HCT116 (cell line): ENCODE data around the gene LMBR1. TPM values are rescaled to one million over a fixed set of nuclear protein-coding genes. Genes with fewer than 3 reads are reported as not detected.

Experiments used
- ATAC-seq: fragments of 200-7000 bp; cut with Tn5 transposase; 2 replicates; pipeline ENCODE4 v1.9.1; 2020; ENCODE audit warnings: mild to moderate bottlenecking, moderate library complexity
- BruUV-seq: library from RNA; stranded (reverse); fragments of 400-500 nt; replicated peaks from 2 replicates; lab custom pipeline; 2021; lab: Mats Ljungman, UMichigan
- CTCF ChIA-PET: fragments of 300-600 bp; sonication (Branson Sonifier 250); formaldehyde crosslinking; loops from one replicate; lab custom pipeline; 2021; ENCODE audit warnings: antibody characterized with exemption; lab: Charles Lee
- POLR2A ChIA-PET: fragments of 300-600, 350-600 bp; sonication (Branson Sonifier 250); formaldehyde crosslinking; loops from one replicate; lab custom pipeline; 2021; ENCODE audit warnings: antibody characterized with exemption; lab: Charles Lee
- RAD21 ChIA-PET, 2 experiments: fragments of 300-600 bp; sonication (Branson Sonifier 250); formaldehyde crosslinking; loops; one replicate each; lab custom pipeline; 2023; ENCODE audit warnings: low total read pairs in 2 of 2; ENCODE audit not compliant: uncharacterized antibody in 2 of 2, unreplicated experiment in 2 of 2, low non-redundant PET in 1 of 2; lab: Charles Lee
- DNase-seq: peaks from one replicate; pipeline ENCODE4 v3.0.0-alpha.2; 2010; ENCODE audit warnings: low read depth, low spot score
- H2AFZ ChIP-seq: fragments of 200-600 bp; shearing (Covaris generic), sonication (generic); 2 replicates; pipeline ENCODE4 v1.6.1; 2017; ENCODE audit warnings: low read depth, mixed run types, mixed read lengths, antibody characterized with exemption, low read length; ENCODE audit not compliant: poor library complexity, severe bottlenecking
- H3K27ac ChIP-seq: 2 replicates; pipeline ENCODE4 v1.5.1; 2012; ENCODE audit warnings: low read depth, low read length
- H3K27me3 ChIP-seq: fragments of 200-600 bp; sonication (generic); 2 replicates; pipeline ENCODE4 v1.6.1; 2016; ENCODE audit warnings: mixed run types, low read length, mixed read lengths; ENCODE audit not compliant: insufficient read depth
- H3K36me3 ChIP-seq, 2 experiments: fragments of 200-500 bp in 1 of 2; fragments of 200-600 bp in 1 of 2; sonication (Bioruptor generic) in 1 of 2; sonication (generic) in 1 of 2; 2 replicates each; pipeline versions ENCODE4 v1.5.1 to v1.6.1; 2014 to 2016; ENCODE audit warnings: low read length in 2 of 2, inconsistent platforms in 1 of 2, mixed read lengths in 1 of 2, mixed run types in 1 of 2; ENCODE audit not compliant: insufficient read depth in 2 of 2, control insufficient read depth in 1 of 2
- H3K4me1 ChIP-seq, 2 experiments: fragments of 200-600 bp in 1 of 2; sonication (generic) in 1 of 2; 2 replicates each; pipeline versions ENCODE4 v1.5.1 to v1.6.1; 2012 to 2017; ENCODE audit warnings: low read length in 2 of 2, inconsistent platforms in 1 of 2, mild to moderate bottlenecking in 1 of 2, mixed read lengths in 1 of 2, mixed run types in 1 of 2, moderate library complexity in 1 of 2; ENCODE audit not compliant: insufficient read depth in 2 of 2, control insufficient read depth in 1 of 2
- H3K4me2 ChIP-seq: fragments of 200-600 bp; sonication (generic); 2 replicates; pipeline ENCODE4 v1.6.1; 2017; ENCODE audit warnings: mixed run types, low read length, mixed read lengths
- H3K4me3 ChIP-seq, 2 experiments: fragments of 200-600 bp in 1 of 2; sonication (generic) in 1 of 2; replicated peaks in 1 of 2; 2 replicates each; pipeline ENCODE4 v1.5.1; 2011 to 2016; ENCODE audit warnings: low read length in 2 of 2, control low read depth in 1 of 2, low read depth in 1 of 2, mild to moderate bottlenecking in 1 of 2, mixed read lengths in 1 of 2, mixed run types in 1 of 2
- H3K79me2 ChIP-seq: fragments of 200-600 bp; sonication (generic); 2 replicates; pipeline ENCODE4 v1.6.1; 2017; ENCODE audit warnings: mild to moderate bottlenecking, mixed run types, low read length, moderate library complexity, mixed read lengths; ENCODE audit not compliant: insufficient read depth
- H3K9ac ChIP-seq: fragments of 200-600 bp; sonication (generic); 2 replicates; pipeline ENCODE4 v1.6.1; 2016; ENCODE audit warnings: low read length, mixed read lengths
- H3K9me2 ChIP-seq: fragments of 200-600 bp; sonication (generic), shearing (Covaris generic); 2 replicates; pipeline ENCODE4 v1.6.1; 2017; ENCODE audit warnings: mixed run types, mild to moderate bottlenecking, moderate library complexity; ENCODE audit not compliant: insufficient read depth
- H3K9me3 ChIP-seq, 2 experiments: fragments of 200-500 bp in 1 of 2; fragments of 200-600 bp in 1 of 2; sonication (Bioruptor generic) in 1 of 2; sonication (generic) in 1 of 2; 2 replicates each; pipeline ENCODE4 v1.6.1; 2014 to 2017; ENCODE audit warnings: low read length in 2 of 2, mixed read lengths in 2 of 2, inconsistent platforms in 1 of 2, low read depth in 1 of 2, mild to moderate bottlenecking in 1 of 2, mixed run types in 1 of 2, moderate library complexity in 1 of 2; ENCODE audit not compliant: control insufficient read depth in 1 of 2, insufficient read depth in 1 of 2
- H4K20me1 ChIP-seq: fragments of 200-600 bp; sonication (generic), shearing (Covaris generic); 2 replicates; pipeline ENCODE4 v1.6.1; 2017; ENCODE audit warnings: mixed run types, mild to moderate bottlenecking, moderate library complexity; ENCODE audit not compliant: insufficient read depth
- ATF3 ChIP-seq: IDR thresholded peaks from 2 replicates; pipeline ENCODE4 v1.6.1; 2012
- CBX3 ChIP-seq: IDR thresholded peaks from 2 replicates; pipeline ENCODE4 v1.6.1; 2012; ENCODE audit warnings: low read depth
- CTCF ChIP-seq, 3 experiments: fragments of 200-600 bp in 1 of 3; sonication (generic) in 1 of 3; IDR thresholded peaks in 2 of 3; conservative IDR thresholded peaks in 1 of 3; 2 replicates each; pipeline ENCODE4 v1.5.1; 2012 to 2017; ENCODE audit warnings: low read depth in 2 of 3, low read length in 2 of 3, antibody characterized with exemption in 1 of 3, borderline replicate concordance in 1 of 3, control low read depth in 1 of 3, mild to moderate bottlenecking in 1 of 3, mixed read lengths in 1 of 3, mixed run types in 1 of 3, moderate library complexity in 1 of 3; ENCODE audit not compliant: insufficient read depth in 1 of 3
- EGR1 ChIP-seq: IDR thresholded peaks from 2 replicates; pipeline ENCODE4 v1.6.1; 2012; ENCODE audit warnings: low read depth
- FOSL1 ChIP-seq: IDR thresholded peaks from 2 replicates; pipeline ENCODE4 v1.6.1; 2012; ENCODE audit warnings: low read depth
- POLR2A ChIP-seq: IDR thresholded peaks from 2 replicates; pipeline ENCODE4 v1.7.0; 2011; ENCODE audit warnings: borderline replicate concordance; ENCODE audit not compliant: insufficient read depth, insufficient read length; ENCODE audit errors: extremely low read depth
- REST ChIP-seq: IDR thresholded peaks from 2 replicates; pipeline ENCODE4 v1.6.1; 2012; ENCODE audit warnings: low read depth
- SIN3A ChIP-seq: IDR thresholded peaks from 2 replicates; pipeline ENCODE4 v1.6.1; 2012; ENCODE audit warnings: low read depth
- SP1 ChIP-seq: IDR thresholded peaks from 2 replicates; pipeline ENCODE4 v1.6.1; 2012; ENCODE audit warnings: low read depth
- SRF ChIP-seq: IDR thresholded peaks from 2 replicates; pipeline ENCODE4 v1.6.1; 2012; ENCODE audit warnings: low read depth
- ZBTB33 ChIP-seq: IDR thresholded peaks from 2 replicates; pipeline ENCODE4 v1.6.1; 2011; ENCODE audit warnings: mild to moderate bottlenecking, low read length, moderate library complexity; ENCODE audit not compliant: insufficient replicate concordance; ENCODE audit errors: extremely low read depth
- ZFX ChIP-seq: fragments of 450-650 bp; IDR thresholded peaks from 2 replicates; pipeline ENCODE4 v1.6.1; 2017
- ZNF274 ChIP-seq: fragments of 200-500 bp; sonication (Bioruptor generic); IDR thresholded peaks from 2 replicates; pipeline ENCODE4 v1.6.1; 2014; ENCODE audit warnings: mild to moderate bottlenecking, low read depth, low read length, inconsistent platforms
- intact Hi-C: fragments of 100-400 bp; cut with micrococcal nuclease; formaldehyde crosslinking; loops from 2 replicates; pipeline ENCODE4 v1.10.0; 2022
- total RNA-seq: library from RNA; stranded (reverse); gene quantifications from one replicate; pipeline ENCODE4 v1.2.1, GENCODE V29; 2021; ENCODE audit not compliant: unreplicated experiment

Gene LMBR1
- total RNA-seq, 1 experiment from 2014 or later, result 84.0 TPM

- Histone ChIP-seq H3K9ac (no peak overlapping the region), H3K36me3 (no peaks in the 10 kb centered on the region), H3K4me1 (no peaks in the 10 kb centered on the region), H3K27me3 (no peaks in the 10 kb centered on the region), H3K9me3 (no peaks in the 10 kb centered on the region), H3K27ac (no peak overlapping the region), H3K4me3 (no peak overlapping the region), H3K79me2 (no peaks in the 10 kb centered on the region), H3K4me2 (no peak overlapping the region), H4K20me1 (no peaks in the 10 kb centered on the region), H2AFZ (no peak overlapping the region), H3K9me2 (no peaks in the 10 kb centered on the region)
- RAD21 ChIA-PET, result no interaction called here
- ATAC-seq (no peak), DNase-seq (no peak)
- CTCF ChIA-PET, result no interaction called here
- BruUV-seq, result no TSS peak
- intact Hi-C loops, result no loop called here
- TF ChIP-seq ATF3 (no peak), CBX3 (no peak)
- POLR2A ChIA-PET, result no interaction called here
Measured at GRCh38 chr7:156662277-156662676, 230.7 kb downstream of the LMBR1 start.

DNA sequence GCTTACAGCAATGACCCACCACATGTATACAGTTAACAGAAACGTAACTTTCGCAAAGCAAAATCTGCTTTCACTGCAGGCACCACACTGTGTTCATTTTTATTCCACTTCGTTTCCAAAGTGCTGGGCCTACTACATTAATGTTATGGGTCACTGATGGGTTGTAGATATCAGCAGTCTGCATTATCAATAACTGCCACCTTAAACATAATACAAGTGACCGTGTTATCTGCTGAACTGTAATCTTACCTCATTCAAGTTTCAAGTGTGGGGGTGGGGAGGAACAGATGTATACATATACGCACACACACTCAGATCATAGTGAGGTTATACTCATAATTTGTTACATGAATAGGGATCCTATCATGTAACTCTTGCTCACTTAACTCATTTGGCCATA lies 231.3 kb downstream of the LMBR1 start:
- intact Hi-C loops, result no loop called here
- H3K4me3 ChIP-seq, result no peak overlapping the region
- POLR2A ChIA-PET, result no interaction called here
- BruUV-seq, result no TSS peak
- H3K9ac ChIP-seq, result no peak overlapping the region
- H3K27ac ChIP-seq, result no peak overlapping the region
- no peaks in the 10 kb centered on the region for H3K36me3 ChIP-seq
- no peaks in the 10 kb centered on the region for H4K20me1 ChIP-seq
- no peaks in the 10 kb centered on the region for H3K9me2 ChIP-seq
- no peaks in the 10 kb centered on the region for H3K9me3 ChIP-seq
- no peaks in the 10 kb centered on the region for H3K27me3 ChIP-seq
- DNase-seq (no peak), ATAC-seq (no peak)
- no peaks in the 10 kb centered on the region for H3K4me1 ChIP-seq
- H3K79me2 ChIP-seq, result no peaks in the 10 kb centered on the region
- CTCF ChIA-PET, result no interaction called here
- no peak overlapping the region for H2AFZ ChIP-seq
- H3K4me2 ChIP-seq, result no peak overlapping the region
- RAD21 ChIA-PET, result no interaction called here
- TF ChIP-seq SIN3A (no peak), SP1 (no peak), ZFX (no peak), SRF (no peak), EGR1 (no peak), ZBTB33 (no peak), CBX3 (no peak), ZNF274 (no peak), POLR2A (no peak), ATF3 (no peak), REST (no peak), CTCF (IDR thresholded peaks at IDR 0.05 in 2 of 3, conservative IDR thresholded peaks at IDR 0.05 in 1 of 3; ENCODE audit: borderline replicate concordance in 1 of 3, insufficient read depth in 1 of 3, low read depth in 2 of 3, low read length in 2 of 3) (no peak), FOSL1 (no peak)
